GM19240 (cell line): ENCODE measurements around the gene NT5C1B.

ENCODE experiments used
- DNase-seq: peaks from one replicate; pipeline ENCODE4 v3.0.0; 2011; ENCODE audit warnings: low spot score; ENCODE audit not compliant: insufficient read length

The NT5C1B gene

GRCh38 chr2:18517386-18517785 lies 72.0 kb downstream of the NT5C1B start:
- DNase-seq: no peak

GRCh38 chr2:18516112-18516511 lies 73.3 kb downstream of the NT5C1B start:
- DNase-seq: no peak

- DNase-seq: no peak
Measured at GRCh38 chr2:18514526-18515461, 74.6 kb downstream of the NT5C1B start.
